Colon (tissue), 2 donors: ENCODE results near the gene PTPRG.

Source experiments
- FAIRE-seq: peaks from 2 replicates; lab custom pipeline; 2012; peaks lifted over from hg19 to GRCh38; lab: Jason Lieb, UNC
- donor health status: control.
- donor health status: control.

Gene PTPRG

GRCh38 chr3:61562721-61563312 lies 1.4 kb downstream of the PTPRG start:
- no peak for FAIRE-seq

GRCh38 chr3:61563313-61564271 lies 2.2 kb downstream of the PTPRG start:
- no peak for FAIRE-seq

- FAIRE-seq, result no peak
Measured at GRCh38 chr3:61564395-61565059, 3.2 kb downstream of the PTPRG start.

- FAIRE-seq, result no peak
Measured at GRCh38 chr3:61565569-61565968, 4.2 kb downstream of the PTPRG start.

- no peak for FAIRE-seq
Measured at GRCh38 chr3:61568127-61568526, 6.8 kb downstream of the PTPRG start.

- FAIRE-seq, result no peak
Measured at GRCh38 chr3:61569856-61570580, 8.6 kb downstream of the PTPRG start.

GRCh38 chr3:61570813-61571212 lies 9.4 kb downstream of the PTPRG start:
- FAIRE-seq, result no peak

GRCh38 chr3:61571516-61572336 lies 10.4 kb downstream of the PTPRG start:
- no peak for FAIRE-seq

- no peak for FAIRE-seq
Measured at GRCh38 chr3:61572879-61573278, 11.5 kb downstream of the PTPRG start.

GRCh38 chr3:61573441-61573840 lies 12.1 kb downstream of the PTPRG start:
- no peak for FAIRE-seq

GRCh38 chr3:61574854-61575253 lies 13.5 kb downstream of the PTPRG start:
- FAIRE-seq, result no peak

- FAIRE-seq, result no peak
Measured at GRCh38 chr3:61575893-61576292, 14.5 kb downstream of the PTPRG start.

GRCh38 chr3:61577760-61578159 lies 16.4 kb downstream of the PTPRG start:
- no peak for FAIRE-seq

GRCh38 chr3:61578667-61579367 lies 17.4 kb downstream of the PTPRG start:
- no peak for FAIRE-seq

- FAIRE-seq, result no peak
Measured at GRCh38 chr3:61579685-61580084, 18.3 kb downstream of the PTPRG start.

- FAIRE-seq, result no peak
Measured at GRCh38 chr3:61580982-61581643, 19.7 kb downstream of the PTPRG start.

- FAIRE-seq, result no peak
Measured at GRCh38 chr3:61582287-61582686, 20.9 kb downstream of the PTPRG start.

GRCh38 chr3:61582846-61583245 lies 21.5 kb downstream of the PTPRG start:
- FAIRE-seq, result no peak

- no peak for FAIRE-seq
Measured at GRCh38 chr3:61583890-61584875, 22.8 kb downstream of the PTPRG start.
